H9 (cell line): Measurements from ENCODE around the gene SLC7A14. TPM values are rescaled to one million over a fixed set of nuclear protein-coding genes. Genes with fewer than 3 reads are reported as not detected.

Source experiments
- DNase-seq: peaks from one replicate; pipeline ENCODE4 v3.0.0-alpha.2; 2017
- H2AFZ ChIP-seq: one replicate; pipeline ENCODE4 v1.6.1; 2013; ENCODE audit warnings: mild to moderate bottlenecking, low read length, control low read depth, moderate library complexity
- H2AK5ac ChIP-seq: 2 replicates; pipeline ENCODE4 v1.6.1; 2013; ENCODE audit warnings: low read length, control low read depth, mixed read lengths; ENCODE audit not compliant: insufficient read length
- H2BK120ac ChIP-seq: one replicate; pipeline ENCODE4 v1.6.1; 2013; ENCODE audit warnings: low read depth, mild to moderate bottlenecking, low read length, control low read depth, inconsistent platforms; ENCODE audit not compliant: poor library complexity, severe bottlenecking
- H2BK12ac ChIP-seq: 2 replicates; pipeline ENCODE4 v1.6.1; 2013; ENCODE audit warnings: low read length, control low read depth, mixed read lengths, low read depth; ENCODE audit not compliant: insufficient read length
- H2BK15ac ChIP-seq: 2 replicates; pipeline ENCODE4 v1.6.1; 2013; ENCODE audit warnings: low read depth, low read length, control low read depth
- H2BK20ac ChIP-seq: one replicate; pipeline ENCODE4 v1.6.1; 2013; ENCODE audit warnings: low read depth, mild to moderate bottlenecking, low read length, control low read depth, inconsistent platforms; ENCODE audit not compliant: poor library complexity, severe bottlenecking
- H2BK5ac ChIP-seq: 2 replicates; pipeline ENCODE4 v1.6.1; 2013; ENCODE audit warnings: low read length, control low read depth, mixed read lengths; ENCODE audit not compliant: insufficient read length
- H3K14ac ChIP-seq: 2 replicates; pipeline ENCODE4 v1.6.1; 2013; ENCODE audit warnings: low read length, control low read depth; ENCODE audit not compliant: insufficient read depth
- H3K18ac ChIP-seq: 2 replicates; pipeline ENCODE4 v1.6.1; 2013; ENCODE audit warnings: low read depth, mild to moderate bottlenecking, mixed read lengths, low read length, control low read depth; ENCODE audit not compliant: insufficient read length
- H3K23ac ChIP-seq: 2 replicates; pipeline ENCODE4 v1.6.1; 2013; ENCODE audit warnings: low read length, control low read depth, mixed read lengths, low read depth; ENCODE audit not compliant: insufficient read length
- H3K23me2 ChIP-seq: 2 replicates; pipeline ENCODE4 v1.6.1; 2013; ENCODE audit warnings: low read depth, mild to moderate bottlenecking, mixed read lengths, low read length, control low read depth; ENCODE audit not compliant: insufficient read length, poor library complexity, severe bottlenecking
- H3K27ac ChIP-seq: 2 replicates; pipeline ENCODE4 v1.5.1; 2013; ENCODE audit warnings: low read length, control low read depth, mixed read lengths, low read depth; ENCODE audit not compliant: insufficient read length
- H3K27me3 ChIP-seq: 2 replicates; pipeline ENCODE4 v1.6.1; 2013; ENCODE audit warnings: low read length, control low read depth, inconsistent platforms; ENCODE audit not compliant: insufficient read depth
- H3K4ac ChIP-seq: 2 replicates; pipeline ENCODE4 v1.6.1; 2013; ENCODE audit warnings: low read depth, mild to moderate bottlenecking, control low read depth, inconsistent platforms, low read length, moderate library complexity
- H3K4me1 ChIP-seq: 2 replicates; pipeline ENCODE4 v1.6.1; 2013; ENCODE audit warnings: low read length, control low read depth, inconsistent platforms; ENCODE audit not compliant: insufficient read depth
- H3K4me2 ChIP-seq: 2 replicates; pipeline ENCODE4 v1.6.1; 2013; ENCODE audit warnings: low read length, control low read depth, mixed read lengths; ENCODE audit not compliant: insufficient read length, insufficient read depth
- H3K56ac ChIP-seq: 2 replicates; pipeline ENCODE4 v1.6.1; 2013; ENCODE audit warnings: low read depth, mild to moderate bottlenecking, mixed read lengths, low read length, control low read depth; ENCODE audit not compliant: insufficient read length
- H3K79me1 ChIP-seq: 2 replicates; pipeline ENCODE4 v1.6.1; 2013; ENCODE audit warnings: low read depth, mild to moderate bottlenecking, moderate library complexity, low read length, control low read depth, inconsistent platforms; ENCODE audit not compliant: insufficient read depth, poor library complexity, severe bottlenecking
- H3K79me2 ChIP-seq: 2 replicates; pipeline ENCODE4 v1.6.1; 2013; ENCODE audit warnings: low read length, control low read depth, inconsistent platforms; ENCODE audit not compliant: insufficient read depth
- H3K9ac ChIP-seq: 2 replicates; pipeline ENCODE4 v1.6.1; 2013; ENCODE audit warnings: low read length, control low read depth, mixed read lengths; ENCODE audit not compliant: insufficient read length; ENCODE audit errors: extremely low read depth
- H3K9me3 ChIP-seq: one replicate; pipeline ENCODE4 v1.6.1; 2013; ENCODE audit warnings: low read depth, low read length, inconsistent platforms; ENCODE audit not compliant: control insufficient read depth
- H3T11ph ChIP-seq: one replicate; pipeline ENCODE4 v1.6.1; 2013; ENCODE audit warnings: mild to moderate bottlenecking, low read length, control low read depth, inconsistent platforms
- H4K20me1 ChIP-seq: one replicate; pipeline ENCODE4 v1.6.1; 2013; ENCODE audit not compliant: control insufficient read depth, insufficient read length, insufficient read depth
- H4K5ac ChIP-seq: 2 replicates; pipeline ENCODE4 v1.6.1; 2013; ENCODE audit warnings: low read depth, mild to moderate bottlenecking, mixed read lengths, low read length, control low read depth; ENCODE audit not compliant: insufficient read length
- H4K8ac ChIP-seq: replicated peaks from 2 replicates; pipeline ENCODE4 v1.6.1; 2013; ENCODE audit warnings: low read length, control low read depth, mixed read lengths, low read depth; ENCODE audit not compliant: insufficient read length
- H4K91ac ChIP-seq: 2 replicates; pipeline ENCODE4 v1.6.1; 2013; ENCODE audit warnings: low read depth, mild to moderate bottlenecking, moderate library complexity, mixed read lengths, low read length, control low read depth; ENCODE audit not compliant: insufficient read length
- H3K27ac Mint-ChIP-seq, 3 experiments: 2 replicates in 2 of 3; 3 replicates in 1 of 3; pipeline ENCODE4 v1.8.0; 2020 to 2021; ENCODE audit warnings: mixed read lengths in 3 of 3, mild to moderate bottlenecking in 1 of 3, moderate library complexity in 1 of 3
- H3K27me3 Mint-ChIP-seq: 2 replicates; pipeline ENCODE4 v1.8.0; 2021; ENCODE audit warnings: low read depth, mild to moderate bottlenecking, moderate library complexity, mixed read lengths
- H3K36me3 Mint-ChIP-seq, 3 experiments: 2 replicates in 2 of 3; 3 replicates in 1 of 3; pipeline ENCODE4 v1.8.0; 2020 to 2021; ENCODE audit warnings: low read depth in 3 of 3, mixed read lengths in 3 of 3; ENCODE audit not compliant: insufficient read depth in 1 of 3
- H3K4me1 Mint-ChIP-seq, 2 experiments: 2 replicates each; pipeline ENCODE4 v1.8.0; 2020; ENCODE audit warnings: mixed read lengths in 2 of 2
- H3K4me3 Mint-ChIP-seq, 2 experiments: 2 replicates in 1 of 2; 3 replicates in 1 of 2; pipeline ENCODE4 v1.8.0; 2020 to 2021; ENCODE audit warnings: mild to moderate bottlenecking in 2 of 2, mixed read lengths in 2 of 2, moderate library complexity in 1 of 2
- H3K9me3 Mint-ChIP-seq, 2 experiments: 2 replicates in 1 of 2; 3 replicates in 1 of 2; pipeline ENCODE4 v1.8.0; 2020; ENCODE audit warnings: mild to moderate bottlenecking in 2 of 2, mixed read lengths in 2 of 2, moderate library complexity in 1 of 2
- WGBS: extraction: QIAGEN DNeasy Blood & Tissue Kit; methylation state at CpG from one replicate; pipeline ENCODE4 v1.1.7; 2013; ENCODE audit warnings: missing lambda C conversion rate, low lambda C conversion rate, mixed read lengths; ENCODE audit not compliant: insufficient read length; ENCODE audit errors: extremely low coverage; 5-methylcytosine and 5-hydroxymethylcytosine counted together
- total RNA-seq: library from RNA; stranded (reverse); gene quantifications from 2 replicates; pipeline ENCODE4 v1.2.1, GENCODE V29; 2021
- TF ChIP-seq, protein P1 (sequence below): fragments of 200-600 bp; sonication (generic); conservative IDR thresholded peaks from 3 replicates; pipeline ENCODE4 v1.8.0; 2021; ENCODE audit warnings: antibody characterized with exemption, mild to moderate bottlenecking

Gene SLC7A14
- total RNA-seq, 1 experiment from 2014 or later: 0.42 TPM

DNA sequence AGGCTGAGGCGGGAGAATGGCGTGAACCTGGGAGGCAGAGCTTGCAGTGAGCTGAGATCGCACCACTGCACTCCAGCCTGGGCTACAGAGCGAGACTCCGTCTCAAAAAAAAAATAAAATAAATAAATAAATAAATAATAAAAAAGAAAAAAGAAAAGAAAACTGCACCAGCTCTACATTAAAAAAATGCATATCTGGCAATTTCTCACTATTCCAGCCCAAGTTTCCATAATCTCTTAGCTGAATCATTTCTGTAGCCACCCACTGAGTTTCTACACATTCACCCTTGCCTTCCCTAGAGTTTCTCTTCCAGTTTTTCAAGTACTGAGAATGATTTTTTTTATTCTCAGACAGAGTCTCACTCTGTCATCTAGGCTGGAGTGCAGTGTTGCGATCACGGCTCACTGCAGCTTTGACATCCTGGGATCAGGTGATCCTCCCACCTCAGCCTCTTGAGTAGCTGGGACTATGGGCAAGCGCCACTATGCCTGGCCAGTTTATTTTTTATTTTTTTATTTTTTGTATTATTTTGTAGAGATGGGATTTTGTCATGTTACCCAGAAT lies 24.5 kb upstream of the SLC7A14 start:
- no peak overlapping the region for H3K4me3 Mint-ChIP-seq
- Histone ChIP-seq H2AFZ (no peak overlapping the region), H3K9ac (no peak overlapping the region)

More for the DNA sequence above, 24.5 kb upstream of the SLC7A14 start:
- Histone ChIP-seq H3K27me3 (no peaks in the 10 kb centered on the region), H2BK15ac (no peak overlapping the region), H3K14ac (no peak overlapping the region), H2BK20ac (no peak overlapping the region), H3K27ac (no peak overlapping the region), H3K4me2 (no peak overlapping the region), H4K91ac (no peak overlapping the region), H2BK12ac (no peak overlapping the region), H4K20me1 (no peaks in the 10 kb centered on the region), H3K56ac (no peak overlapping the region), H3K9me3 (no peaks in the 10 kb centered on the region), H4K5ac (no peak overlapping the region), H2BK5ac (no peak overlapping the region), H2BK120ac (no peak overlapping the region), H3K79me2 (no peaks in the 10 kb centered on the region), H3K18ac (no peak overlapping the region), H3K23ac (no peak overlapping the region), H3K23me2 (no peaks in the 10 kb centered on the region), H3K4ac (no peak overlapping the region), H3K4me1 (no peaks in the 10 kb centered on the region), H2AK5ac (no peak overlapping the region), H3T11ph (no peak overlapping the region), H4K8ac (no peak overlapping the region), H3K79me1 (no peaks in the 10 kb centered on the region)
- no peak for DNase-seq
- TF ChIP-seq, protein P1, sequence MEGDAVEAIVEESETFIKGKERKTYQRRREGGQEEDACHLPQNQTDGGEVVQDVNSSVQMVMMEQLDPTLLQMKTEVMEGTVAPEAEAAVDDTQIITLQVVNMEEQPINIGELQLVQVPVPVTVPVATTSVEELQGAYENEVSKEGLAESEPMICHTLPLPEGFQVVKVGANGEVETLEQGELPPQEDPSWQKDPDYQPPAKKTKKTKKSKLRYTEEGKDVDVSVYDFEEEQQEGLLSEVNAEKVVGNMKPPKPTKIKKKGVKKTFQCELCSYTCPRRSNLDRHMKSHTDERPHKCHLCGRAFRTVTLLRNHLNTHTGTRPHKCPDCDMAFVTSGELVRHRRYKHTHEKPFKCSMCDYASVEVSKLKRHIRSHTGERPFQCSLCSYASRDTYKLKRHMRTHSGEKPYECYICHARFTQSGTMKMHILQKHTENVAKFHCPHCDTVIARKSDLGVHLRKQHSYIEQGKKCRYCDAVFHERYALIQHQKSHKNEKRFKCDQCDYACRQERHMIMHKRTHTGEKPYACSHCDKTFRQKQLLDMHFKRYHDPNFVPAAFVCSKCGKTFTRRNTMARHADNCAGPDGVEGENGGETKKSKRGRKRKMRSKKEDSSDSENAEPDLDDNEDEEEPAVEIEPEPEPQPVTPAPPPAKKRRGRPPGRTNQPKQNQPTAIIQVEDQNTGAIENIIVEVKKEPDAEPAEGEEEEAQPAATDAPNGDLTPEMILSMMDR: no peak
- Mint-ChIP-seq H3K36me3 (no peaks in the 10 kb centered on the region), H3K27me3 (no peaks in the 10 kb centered on the region), H3K9me3 (no peaks in the 10 kb centered on the region; a peak in 1 of 5 replicates), H3K27ac (no peak overlapping the region), H3K4me1 (no peaks in the 10 kb centered on the region)
- WGBS: no CpG with 5 or more reads among the region's 8 CpGs
